MM.1S (cell line): ENCODE data around the gene MICU1.
A peak's percentile ranks its signal among the peaks of the same experiment; 100 is the strongest.

Experiments
- EZH2 ChIP-seq: fragments of 300-600 bp; sonication (generic); optimal IDR thresholded peaks from 2 replicates; pipeline ENCODE3; 2017; ENCODE audit warnings: low read depth, mild to moderate bottlenecking, antibody characterized with exemption, low read length, mixed read lengths
- TF ChIP-seq, protein P1 (sequence below): fragments of 300-600 bp; sonication (generic); IDR thresholded peaks from 2 replicates; pipeline ENCODE4 v1.5.1; 2016; ENCODE audit warnings: antibody characterized with exemption, low read length, mixed read lengths

DNA sequence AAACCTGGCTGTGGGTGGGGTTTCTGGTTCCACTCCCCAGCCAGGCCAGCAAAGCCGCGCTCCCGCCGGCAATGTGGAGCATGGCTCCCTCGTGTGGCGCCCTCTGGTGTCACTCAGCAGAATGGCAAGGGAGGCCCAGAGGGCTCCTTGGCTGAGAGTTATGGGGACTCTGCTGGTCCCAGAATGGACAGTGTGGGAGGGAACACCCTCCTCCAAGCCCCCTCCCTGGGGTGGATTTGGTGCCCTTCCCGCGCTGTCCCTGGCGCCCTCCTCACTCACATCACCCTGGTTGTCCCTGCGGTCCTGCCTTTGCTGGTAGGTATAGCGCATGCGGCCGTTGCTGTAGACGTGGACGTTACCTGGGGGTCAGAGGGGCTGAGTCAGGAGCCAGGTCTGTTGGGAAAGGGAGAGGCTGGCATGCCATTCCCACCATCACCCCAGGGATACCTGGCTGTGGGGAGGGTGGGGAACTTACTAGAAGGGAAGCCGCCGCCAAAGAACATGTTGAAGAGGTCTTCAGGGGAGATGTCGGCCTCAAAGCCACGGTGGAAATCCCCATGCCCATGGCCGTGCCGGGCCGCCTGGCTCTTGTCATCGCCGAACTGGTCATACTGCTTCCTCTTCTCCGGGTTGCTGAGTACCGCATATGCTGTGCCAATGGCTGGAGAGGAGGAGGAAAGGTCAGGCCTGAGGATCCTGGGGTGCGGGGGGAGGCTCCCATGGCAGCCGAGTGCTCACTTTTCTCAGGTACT is 285.2 kb downstream of the MICU1 start:
- TF ChIP-seq, protein P1, sequence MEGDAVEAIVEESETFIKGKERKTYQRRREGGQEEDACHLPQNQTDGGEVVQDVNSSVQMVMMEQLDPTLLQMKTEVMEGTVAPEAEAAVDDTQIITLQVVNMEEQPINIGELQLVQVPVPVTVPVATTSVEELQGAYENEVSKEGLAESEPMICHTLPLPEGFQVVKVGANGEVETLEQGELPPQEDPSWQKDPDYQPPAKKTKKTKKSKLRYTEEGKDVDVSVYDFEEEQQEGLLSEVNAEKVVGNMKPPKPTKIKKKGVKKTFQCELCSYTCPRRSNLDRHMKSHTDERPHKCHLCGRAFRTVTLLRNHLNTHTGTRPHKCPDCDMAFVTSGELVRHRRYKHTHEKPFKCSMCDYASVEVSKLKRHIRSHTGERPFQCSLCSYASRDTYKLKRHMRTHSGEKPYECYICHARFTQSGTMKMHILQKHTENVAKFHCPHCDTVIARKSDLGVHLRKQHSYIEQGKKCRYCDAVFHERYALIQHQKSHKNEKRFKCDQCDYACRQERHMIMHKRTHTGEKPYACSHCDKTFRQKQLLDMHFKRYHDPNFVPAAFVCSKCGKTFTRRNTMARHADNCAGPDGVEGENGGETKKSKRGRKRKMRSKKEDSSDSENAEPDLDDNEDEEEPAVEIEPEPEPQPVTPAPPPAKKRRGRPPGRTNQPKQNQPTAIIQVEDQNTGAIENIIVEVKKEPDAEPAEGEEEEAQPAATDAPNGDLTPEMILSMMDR: peak; percentile 95
- no peak for TF ChIP-seq EZH2
